Thyroid gland (tissue), 4 donors: ENCODE data around the gene MAGEB17. TPM values are rescaled to one million over a fixed set of nuclear protein-coding genes. Genes with fewer than 3 reads are reported as not detected.
"Not testable (repeated sequence)": the region's sequence is repeated elsewhere in the genome, so short reads cannot be mapped to it uniquely, and the experiment has no call there.

Experiments
- DNase-seq, 2 donors: peaks; one replicate each; pipeline ENCODE4 v3.0.0-alpha.2; 2019
- H3K27ac ChIP-seq, 3 donors: fragments of 200-600 bp; sonication (generic); 1 replicate in 2 of 3; 2 replicates in 1 of 3; pipeline ENCODE4 v1.5.1; 2016 to 2019; ENCODE audit warnings: mild to moderate bottlenecking in 1 of 3, moderate library complexity in 1 of 3
- H3K27me3 ChIP-seq: fragments of 200-600 bp; sonication (generic); one replicate; pipeline ENCODE4 v1.5.1; 2019
- H3K36me3 ChIP-seq, 2 donors: fragments of 200-600 bp; sonication (generic); one replicate each; pipeline ENCODE4 v1.5.1; 2016 to 2019
- H3K4me1 ChIP-seq, 2 donors: fragments of 200-600 bp; sonication (generic); one replicate each; pipeline ENCODE4 v1.5.1; 2017 to 2019
- H3K4me3 ChIP-seq, 3 donors: fragments of 200-600 bp; sonication (generic); replicated peaks in 1 of 3; 1 replicate in 2 of 3; 2 replicates in 1 of 3; pipeline ENCODE4 v1.5.1; 2016; ENCODE audit warnings: mild to moderate bottlenecking in 1 of 3
- H3K9me3 ChIP-seq: fragments of 200-600 bp; sonication (generic); one replicate; pipeline ENCODE4 v1.5.1; 2017
- POLR2A ChIP-seq, 2 donors: fragments of 450-650 bp; IDR thresholded peaks; one replicate each; pipeline ENCODE4 v1.6.1; 2017; ENCODE audit warnings: antibody characterized with exemption in 2 of 2, mild to moderate bottlenecking in 2 of 2, moderate library complexity in 1 of 2
- WGBS, 2 donors: methylation state at CpG; one replicate each; pipeline ENCODE4 v1.1.5; 2017; 5-methylcytosine and 5-hydroxymethylcytosine counted together
- intact Hi-C: fragments of 100-400 bp; cut with DNase I; formaldehyde crosslinking; loops from one replicate; pipeline ENCODE4 v1.15.1; 2023
- total RNA-seq, 4 donors: library from RNA; depleted of rRNA; stranded (reverse); fragments of >200 nt; gene quantifications; one replicate each; pipeline ENCODE4 v1.2.3, GENCODE V29; 2016
- TF ChIP-seq, protein P1 (sequence below), 6 experiments: fragments of 200-600 bp in 3 of 6; fragments of 450-650 bp in 3 of 6; sonication (generic) in 3 of 6; IDR thresholded peaks; one replicate each; pipeline ENCODE4 v1.5.1; 2016 to 2019; ENCODE audit warnings: antibody characterized with exemption in 6 of 6, mild to moderate bottlenecking in 2 of 6, inconsistent platforms in 1 of 6, moderate library complexity in 1 of 6

MAGEB17 gene
- total RNA-seq, 4 donors from 2014 or later: 0.33 to 0.40 (median 0.39) TPM; not detected in 1

- H3K36me3 ChIP-seq: no peaks in the 10 kb centered on the region
- H3K27ac ChIP-seq: no peak overlapping the region
- no peaks in the 10 kb centered on the region for H3K9me3 ChIP-seq
- H3K4me1 ChIP-seq: no peaks in the 10 kb centered on the region
- TF ChIP-seq, protein P1, sequence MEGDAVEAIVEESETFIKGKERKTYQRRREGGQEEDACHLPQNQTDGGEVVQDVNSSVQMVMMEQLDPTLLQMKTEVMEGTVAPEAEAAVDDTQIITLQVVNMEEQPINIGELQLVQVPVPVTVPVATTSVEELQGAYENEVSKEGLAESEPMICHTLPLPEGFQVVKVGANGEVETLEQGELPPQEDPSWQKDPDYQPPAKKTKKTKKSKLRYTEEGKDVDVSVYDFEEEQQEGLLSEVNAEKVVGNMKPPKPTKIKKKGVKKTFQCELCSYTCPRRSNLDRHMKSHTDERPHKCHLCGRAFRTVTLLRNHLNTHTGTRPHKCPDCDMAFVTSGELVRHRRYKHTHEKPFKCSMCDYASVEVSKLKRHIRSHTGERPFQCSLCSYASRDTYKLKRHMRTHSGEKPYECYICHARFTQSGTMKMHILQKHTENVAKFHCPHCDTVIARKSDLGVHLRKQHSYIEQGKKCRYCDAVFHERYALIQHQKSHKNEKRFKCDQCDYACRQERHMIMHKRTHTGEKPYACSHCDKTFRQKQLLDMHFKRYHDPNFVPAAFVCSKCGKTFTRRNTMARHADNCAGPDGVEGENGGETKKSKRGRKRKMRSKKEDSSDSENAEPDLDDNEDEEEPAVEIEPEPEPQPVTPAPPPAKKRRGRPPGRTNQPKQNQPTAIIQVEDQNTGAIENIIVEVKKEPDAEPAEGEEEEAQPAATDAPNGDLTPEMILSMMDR (IDR thresholded peaks at IDR 0.05): no peak
- TF ChIP-seq POLR2A (IDR thresholded peaks at IDR 0.05): no peak
- no peak for DNase-seq
- intact Hi-C loops: no loop called here
- no peaks in the 10 kb centered on the region for H3K27me3 ChIP-seq
- WGBS, 2 donors: 95% methylated on average over 8 of the region's 9 CpGs; no CpG with 5 or more reads in 1 of the 2 donors
- H3K4me3 ChIP-seq: no peak overlapping the region
These were observed 3.8 kb downstream of the MAGEB17 start for GRCh38 chrX:16171039-16171438.

DNA sequence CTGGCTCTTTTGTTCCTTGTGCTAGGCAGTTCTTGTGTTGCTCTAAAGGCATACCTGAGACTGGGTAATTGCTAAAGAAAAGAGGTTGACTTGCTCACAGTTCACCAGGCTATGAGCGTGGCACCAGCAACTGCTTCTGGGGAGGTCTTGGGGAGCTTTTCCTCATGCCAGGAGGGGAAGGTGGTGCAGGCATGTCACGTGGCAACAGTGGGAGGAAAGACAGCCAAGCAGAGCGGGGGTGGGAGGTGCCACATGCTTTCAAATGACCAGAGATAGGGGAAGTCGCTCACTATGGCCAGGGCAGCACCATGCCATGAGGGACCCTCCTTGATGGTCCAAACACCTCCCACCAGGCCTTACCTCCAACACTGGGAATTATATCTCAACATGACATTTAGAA, 4.7 kb downstream of the MAGEB17 start:
- intact Hi-C loops: no loop called here
- Histone ChIP-seq H3K27me3 (no peaks in the 10 kb centered on the region), H3K36me3 (no peaks in the 10 kb centered on the region), H3K4me1 (no peaks in the 10 kb centered on the region), H3K9me3 (no peaks in the 10 kb centered on the region), H3K4me3 (no peak overlapping the region), H3K27ac (no peak overlapping the region)
- 83 to 87% methylated on average over 4 of the region's 4 CpGs for WGBS, 2 donors
- no peak for DNase-seq
- TF ChIP-seq, protein P1 (IDR thresholded peaks at IDR 0.05): no peak
- no peak for TF ChIP-seq POLR2A (IDR thresholded peaks at IDR 0.05)

DNA sequence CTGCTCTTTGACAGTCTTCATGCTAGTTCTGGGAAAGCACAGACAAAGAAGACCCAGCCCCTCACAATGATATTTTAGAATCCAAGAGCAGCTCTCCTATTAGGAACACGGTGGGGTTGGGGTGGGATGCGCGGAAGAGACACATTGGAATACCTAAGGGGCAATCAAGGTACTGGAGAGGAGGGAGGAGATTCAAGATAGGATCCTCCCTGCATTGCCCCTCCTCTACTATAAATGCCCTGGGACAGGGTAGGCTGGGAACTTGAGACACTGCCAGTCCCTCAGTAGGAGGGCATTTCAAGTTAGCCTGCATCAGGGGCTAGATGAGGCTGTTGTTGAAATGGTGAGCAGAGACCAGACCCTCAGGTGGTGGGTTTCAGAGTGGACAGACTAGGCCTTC, 5.1 kb downstream of the MAGEB17 start:
- H3K36me3 ChIP-seq: no peaks in the 10 kb centered on the region
- no peak for DNase-seq
- H3K9me3 ChIP-seq: no peaks in the 10 kb centered on the region
- H3K27ac ChIP-seq: no peak overlapping the region
- WGBS, 2 donors: 90 to 97% methylated on average over 3 of the region's 3 CpGs
- no peak overlapping the region for H3K4me3 ChIP-seq
- no peak for TF ChIP-seq POLR2A (IDR thresholded peaks at IDR 0.05)
- TF ChIP-seq, protein P1 (IDR thresholded peaks at IDR 0.05): no peak
- no peaks in the 10 kb centered on the region for H3K4me1 ChIP-seq
- intact Hi-C loops: no loop called here
- H3K27me3 ChIP-seq: no peaks in the 10 kb centered on the region

- TF ChIP-seq, protein P1 (IDR thresholded peaks at IDR 0.05): no peak
- no peak for TF ChIP-seq POLR2A (IDR thresholded peaks at IDR 0.05)
- no peak overlapping the region for H3K4me3 ChIP-seq
- no peaks in the 10 kb centered on the region for H3K27me3 ChIP-seq
- no peaks in the 10 kb centered on the region for H3K9me3 ChIP-seq
- no peaks in the 10 kb centered on the region for H3K4me1 ChIP-seq
- 64 to 79% methylated on average over 3 of the region's 3 CpGs for WGBS, 2 donors
- intact Hi-C loops: no loop called here
- no peaks in the 10 kb centered on the region for H3K36me3 ChIP-seq
- H3K27ac ChIP-seq: no peak overlapping the region
- no peak for DNase-seq
These were observed 8.2 kb downstream of the MAGEB17 start for GRCh38 chrX:16175329-16176061.

- no peaks in the 10 kb centered on the region for H3K9me3 ChIP-seq
- H3K27ac ChIP-seq: no peak overlapping the region
- TF ChIP-seq, protein P1 (IDR thresholded peaks at IDR 0.05): no peak
- no peak for TF ChIP-seq POLR2A (IDR thresholded peaks at IDR 0.05)
- no peak for DNase-seq
- 33 to 50% methylated on average over 1 to 2 of the region's 2 CpGs for WGBS, 2 donors
- no peak overlapping the region for H3K4me3 ChIP-seq
- H3K36me3 ChIP-seq: no peaks in the 10 kb centered on the region
- no peaks in the 10 kb centered on the region for H3K4me1 ChIP-seq
- intact Hi-C loops: no loop called here
- H3K27me3 ChIP-seq: no peaks in the 10 kb centered on the region
These were observed 10.0 kb downstream of the MAGEB17 start for GRCh38 chrX:16177260-16177659.

- intact Hi-C loops, H3K9me3 ChIP-seq, H3K27ac ChIP-seq, H3K4me1 ChIP-seq, H3K27me3 ChIP-seq, H3K4me3 ChIP-seq, H3K36me3 ChIP-seq, DNase-seq: not testable (repeated sequence)
- 80 to 88% methylated on average over 10 of the region's 10 CpGs for WGBS, 2 donors
These were observed 16.6 kb downstream of the MAGEB17 start for GRCh38 chrX:16183843-16184242.
